GM23248 (cell line): ENCODE data around the gene FRAT1. TPM values are rescaled to one million over a fixed set of nuclear protein-coding genes. Genes with fewer than 3 reads are reported as not detected.

ENCODE experiments used
- DNase-seq: peaks from one replicate; pipeline ENCODE4 v3.0.0-alpha.2; 2015
- H2AFZ ChIP-seq: fragments of 200-600 bp; sonication (generic); 2 replicates; pipeline ENCODE4 v1.6.1; 2016; ENCODE audit warnings: antibody characterized with exemption
- H3F3A ChIP-seq: fragments of 200-600 bp; sonication (generic); 2 replicates; pipeline ENCODE4 v1.6.1; 2016; ENCODE audit warnings: mild to moderate bottlenecking, antibody characterized with exemption, mixed run types; ENCODE audit not compliant: insufficient read depth
- H3K27ac ChIP-seq: fragments of 200-600 bp; sonication (generic); 2 replicates; pipeline ENCODE4 v1.5.1; 2016; ENCODE audit warnings: mild to moderate bottlenecking
- H3K27me3 ChIP-seq: fragments of 200-600 bp; sonication (generic); replicated peaks from 2 replicates; pipeline ENCODE4 v1.6.1; 2016; ENCODE audit warnings: mild to moderate bottlenecking; ENCODE audit not compliant: insufficient read depth
- H3K36me3 ChIP-seq: fragments of 200-600 bp; sonication (generic); 2 replicates; pipeline ENCODE4 v1.6.1; 2016; ENCODE audit warnings: low read depth, mild to moderate bottlenecking
- H3K4me1 ChIP-seq: fragments of 200-600 bp; sonication (generic); 2 replicates; pipeline ENCODE4 v1.6.1; 2016; ENCODE audit warnings: mild to moderate bottlenecking; ENCODE audit not compliant: insufficient read depth
- H3K4me2 ChIP-seq: fragments of 200-600 bp; sonication (generic); one replicate; pipeline ENCODE4 v1.6.1; 2016; ENCODE audit warnings: mild to moderate bottlenecking; ENCODE audit not compliant: unreplicated experiment
- H3K4me3 ChIP-seq: fragments of 200-600 bp; sonication (generic); 2 replicates; pipeline ENCODE4 v1.5.1; 2016; ENCODE audit warnings: mild to moderate bottlenecking
- H3K79me2 ChIP-seq: fragments of 200-600 bp; sonication (generic); 2 replicates; pipeline ENCODE4 v1.6.1; 2016; ENCODE audit warnings: mild to moderate bottlenecking; ENCODE audit not compliant: insufficient read depth
- H3K9ac ChIP-seq: fragments of 200-600 bp; sonication (generic); 2 replicates; pipeline ENCODE4 v1.6.1; 2016; ENCODE audit warnings: mild to moderate bottlenecking
- H3K9me2 ChIP-seq: fragments of 200-600 bp; sonication (generic); 2 replicates; pipeline ENCODE4 v1.6.1; 2016; ENCODE audit warnings: mixed run types, mild to moderate bottlenecking, moderate library complexity; ENCODE audit not compliant: insufficient read depth
- H3K9me3 ChIP-seq: fragments of 200-600 bp; sonication (generic); one replicate; pipeline ENCODE4 v1.6.1; 2017; ENCODE audit warnings: low read depth
- H4K20me1 ChIP-seq: fragments of 200-600 bp; sonication (generic); 2 replicates; pipeline ENCODE4 v1.6.0; 2016; ENCODE audit not compliant: insufficient read depth
- EZH2 ChIP-seq: fragments of 200-600 bp; sonication (generic); IDR thresholded peaks from 2 replicates; pipeline ENCODE4 v1.6.1; 2018; ENCODE audit warnings: antibody characterized with exemption, mild to moderate bottlenecking; ENCODE audit not compliant: insufficient read depth, poor library complexity, severe bottlenecking
- EZH2phosphoT487 ChIP-seq: fragments of 200-600 bp; sonication (generic); IDR thresholded peaks from 2 replicates; pipeline ENCODE4 v1.6.1; 2018; ENCODE audit warnings: antibody characterized with exemption, moderate library complexity, mild to moderate bottlenecking, low read depth; ENCODE audit not compliant: insufficient read depth
- WGBS, 2 experiments: methylation state at CpG; one replicate each; pipeline ENCODE4 v1.1.6; 2015 to 2017; ENCODE audit warnings: low lambda C conversion rate in 2 of 2, low coverage in 1 of 2; ENCODE audit errors: missing lambda C conversion rate in 2 of 2; 5-methylcytosine and 5-hydroxymethylcytosine counted together
- in situ Hi-C: fragments of 300-500 bp; cut with MboI; formaldehyde crosslinking; loops from 2 replicates; pipeline ENCODE4 v1.15.0; 2020
- polyA plus RNA-seq: library from polyadenylated mRNA; unstranded; fragments of >200 nt; fragmentation: Nextera tagmentation; extraction: Ambion mirVana; gene quantifications from 2 replicates; pipeline ENCODE4 v1.2.1, GENCODE V29; 2016
- total RNA-seq: library from RNA; depleted of rRNA; stranded (reverse); fragments of >200 nt; shearing (Covaris generic); gene quantifications from 2 replicates; pipeline ENCODE4 v1.2.3, GENCODE V29; 2014

The FRAT1 gene
- total and polyA plus RNA-seq, 2 experiments from 2014 or later = 0.44 to 1.8 TPM

DNA sequence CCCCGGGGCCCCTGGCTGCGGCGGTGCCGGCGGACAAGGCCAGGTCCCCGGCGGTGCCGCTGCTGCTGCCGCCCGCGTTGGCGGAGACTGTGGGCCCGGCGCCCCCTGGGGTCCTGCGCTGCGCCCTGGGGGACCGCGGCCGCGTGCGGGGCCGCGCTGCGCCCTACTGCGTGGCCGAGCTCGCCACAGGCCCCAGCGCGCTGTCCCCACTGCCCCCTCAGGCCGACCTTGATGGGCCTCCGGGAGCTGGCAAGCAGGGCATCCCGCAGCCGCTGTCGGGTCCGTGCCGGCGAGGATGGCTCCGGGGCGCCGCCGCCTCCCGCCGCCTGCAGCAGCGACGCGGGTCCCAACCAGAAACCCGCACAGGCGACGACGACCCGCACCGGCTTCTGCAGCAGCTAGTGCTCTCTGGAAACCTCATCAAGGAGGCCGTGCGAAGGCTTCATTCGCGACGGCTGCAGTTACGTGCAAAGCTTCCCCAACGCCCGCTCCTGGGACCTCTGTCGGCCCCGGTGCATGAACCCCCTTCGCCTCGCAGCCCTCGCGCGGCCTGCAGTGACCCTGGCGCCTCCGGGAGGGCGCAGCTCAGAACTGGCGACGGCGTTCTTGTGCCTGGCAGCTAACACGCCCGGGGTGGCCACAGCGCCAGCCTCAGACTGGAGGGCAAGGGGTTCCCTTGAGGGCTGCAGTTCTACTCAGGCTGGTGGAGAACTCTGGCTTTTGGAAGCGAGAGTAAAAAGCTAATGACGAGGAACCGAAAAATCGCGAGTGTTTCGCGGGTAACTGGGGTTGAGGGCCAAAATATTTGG, 804 bp downstream of the FRAT1 start:
- H3K27ac ChIP-seq = peak overlapping the region; percentile 97
- no peak for TF ChIP-seq EZH2phosphoT487
- TF ChIP-seq EZH2 = no peak
- DNase-seq = peak; percentile 68
- in situ Hi-C loops = no loop called here
- peaks cover 9% of the 10 kb centered on the region; the same call in 1 of the 2 replicates for H3K4me1 ChIP-seq
- no peaks in the 10 kb centered on the region for H3K36me3 ChIP-seq
- no peaks in the 10 kb centered on the region for H3K9me2 ChIP-seq
- no peaks in the 10 kb centered on the region for H3K79me2 ChIP-seq
- no peaks in the 10 kb centered on the region for H3K27me3 ChIP-seq
- peak overlapping the region; percentile 98 for H3K4me2 ChIP-seq
- H3K4me3 ChIP-seq = peak overlapping the region; percentile 98
- peak overlapping the region; percentile 94 for H2AFZ ChIP-seq
- peak overlapping the region; percentile 99 for H3K9ac ChIP-seq
- WGBS, 2 experiments = 1% methylated on average over 65 to 72 of the region's 83 CpGs
- H4K20me1 ChIP-seq = no peaks in the 10 kb centered on the region
- H3F3A ChIP-seq = peaks cover 7% of the 10 kb centered on the region; the same call in 1 of the 2 replicates
- no peaks in the 10 kb centered on the region for H3K9me3 ChIP-seq

DNA sequence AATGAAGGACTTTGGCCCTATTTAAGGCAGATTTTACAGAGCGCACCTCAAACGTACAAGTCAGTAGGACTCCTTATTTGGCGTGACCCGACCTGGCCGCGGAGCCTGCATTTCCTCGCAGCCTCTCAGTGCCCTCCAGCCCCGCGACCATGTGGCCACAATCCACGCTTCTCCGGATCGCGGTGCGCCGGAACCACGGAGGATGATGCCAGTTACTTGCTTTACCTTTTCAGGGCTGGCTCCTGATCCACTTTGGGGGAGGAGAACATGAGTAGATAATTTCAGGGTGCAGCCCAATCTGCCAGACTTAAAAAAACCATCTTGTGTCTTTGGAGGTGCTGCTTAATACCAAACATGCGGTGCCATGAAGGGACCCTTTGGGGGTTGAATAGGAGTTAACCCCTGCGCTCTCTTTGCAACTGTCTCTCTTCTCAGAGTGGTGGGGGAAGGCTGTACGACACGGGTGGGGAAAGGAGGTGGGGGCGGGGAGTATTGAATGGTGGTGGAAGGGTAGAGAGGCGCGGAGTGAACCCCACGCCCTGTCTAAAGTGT, 1.5 kb downstream of the FRAT1 start:
- DNase-seq = no peak
- in situ Hi-C loops = no loop called here
- H3K9ac ChIP-seq = peak overlapping the region; percentile 99
- peak overlapping the region; percentile 98 for H3K4me3 ChIP-seq
- H3K4me1 ChIP-seq = peaks cover 9% of the 10 kb centered on the region; the same call in 1 of the 2 replicates
- 27 to 30% methylated on average over 23 to 24 of the region's 24 CpGs for WGBS, 2 experiments
- H3K79me2 ChIP-seq = no peaks in the 10 kb centered on the region
- H3F3A ChIP-seq = peaks cover 5% of the 10 kb centered on the region; the same call in 1 of the 2 replicates
- no peaks in the 10 kb centered on the region for H3K27me3 ChIP-seq
- H3K27ac ChIP-seq = no peak overlapping the region
- TF ChIP-seq EZH2phosphoT487 = no peak
- no peak for TF ChIP-seq EZH2
- H3K4me2 ChIP-seq = peak overlapping the region; percentile 76
- peak overlapping the region; percentile 74 for H2AFZ ChIP-seq
- no peaks in the 10 kb centered on the region for H4K20me1 ChIP-seq
- no peaks in the 10 kb centered on the region for H3K9me2 ChIP-seq
- H3K9me3 ChIP-seq = no peaks in the 10 kb centered on the region
- no peaks in the 10 kb centered on the region for H3K36me3 ChIP-seq

DNA sequence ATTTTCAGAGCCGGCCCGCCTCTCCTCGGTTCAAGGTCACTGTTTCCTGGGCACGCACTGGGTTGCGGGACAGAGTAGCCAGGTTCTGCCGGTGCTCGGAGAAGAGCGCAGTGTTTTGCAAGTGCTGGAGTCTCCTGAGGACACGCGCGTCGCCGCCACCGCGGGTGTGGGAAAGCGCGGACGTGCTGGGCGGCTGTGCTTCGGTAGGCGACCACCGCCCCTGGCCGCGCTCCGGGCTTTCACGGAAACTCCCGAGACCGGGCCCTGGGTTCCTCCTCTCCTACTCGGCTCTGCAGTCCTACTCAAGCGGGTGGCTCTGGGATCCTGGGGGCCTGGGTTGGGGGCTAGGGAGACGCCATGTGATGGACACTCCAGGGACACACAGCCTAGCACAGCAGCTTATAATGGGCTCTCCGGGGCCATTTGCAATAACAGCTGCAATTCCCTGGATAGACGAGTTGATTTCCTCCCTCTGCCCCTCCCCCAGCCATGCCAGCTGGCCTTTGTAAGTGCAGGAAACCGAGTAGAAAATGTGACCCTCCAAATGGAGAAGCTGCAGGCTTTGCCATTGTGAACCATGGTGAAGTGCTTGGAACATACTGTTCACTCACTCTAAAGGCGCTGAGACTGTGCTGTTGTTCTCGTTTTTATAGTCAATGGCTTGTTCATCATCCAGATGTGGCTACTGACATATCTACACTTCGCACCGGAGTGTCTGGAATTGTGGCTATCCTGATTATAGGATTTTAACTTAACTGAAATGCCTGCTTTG, 2.1 kb downstream of the FRAT1 start:
- no peak overlapping the region for H3K4me3 ChIP-seq
- peaks cover 9% of the 10 kb centered on the region; the same call in 1 of the 2 replicates for H3K4me1 ChIP-seq
- no peak overlapping the region for H3K27ac ChIP-seq
- H3K9me2 ChIP-seq = no peaks in the 10 kb centered on the region
- 54 to 61% methylated on average over 35 to 37 of the region's 38 CpGs for WGBS, 2 experiments
- no peaks in the 10 kb centered on the region for H3K27me3 ChIP-seq
- no peak for DNase-seq
- H3K36me3 ChIP-seq = no peaks in the 10 kb centered on the region
- no peak overlapping the region; the same call in 1 of the 2 replicates for H2AFZ ChIP-seq
- TF ChIP-seq EZH2 (no peak), EZH2phosphoT487 (no peak)
- no peak overlapping the region for H3K9ac ChIP-seq
- no peaks in the 10 kb centered on the region for H4K20me1 ChIP-seq
- H3F3A ChIP-seq = no peaks in the 10 kb centered on the region
- no peaks in the 10 kb centered on the region for H3K79me2 ChIP-seq
- H3K9me3 ChIP-seq = no peaks in the 10 kb centered on the region
- no peak overlapping the region for H3K4me2 ChIP-seq
- in situ Hi-C loops = no loop called here

DNA sequence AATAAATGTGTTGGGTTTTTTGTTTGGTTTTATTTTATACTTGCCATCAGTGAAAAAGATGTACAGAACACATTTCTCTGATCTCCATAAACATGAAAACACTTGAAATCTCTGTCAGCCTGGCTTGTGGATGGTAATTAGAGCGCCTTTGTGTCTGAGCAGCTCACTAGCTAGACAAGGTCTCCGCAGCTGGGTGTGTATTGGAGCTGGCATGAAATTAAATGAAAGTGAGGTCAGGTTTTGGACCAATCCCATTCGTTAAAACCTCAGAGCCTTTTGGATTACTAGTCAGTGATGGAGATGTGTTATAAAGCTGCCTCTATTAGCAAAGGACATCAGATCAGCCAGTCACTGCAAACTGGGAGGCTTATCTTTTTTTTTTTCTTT, 2.7 kb downstream of the FRAT1 start:
- Histone ChIP-seq H3K4me1 (peaks cover 9% of the 10 kb centered on the region; the same call in 1 of the 2 replicates), H3K9ac (no peak overlapping the region), H3K4me3 (no peak overlapping the region), H3K9me2 (no peaks in the 10 kb centered on the region), H3K36me3 (no peaks in the 10 kb centered on the region), H3K79me2 (no peaks in the 10 kb centered on the region), H4K20me1 (no peaks in the 10 kb centered on the region), H2AFZ (no peak overlapping the region), H3K4me2 (no peak overlapping the region), H3K27ac (no peak overlapping the region), H3F3A (no peaks in the 10 kb centered on the region), H3K27me3 (no peaks in the 10 kb centered on the region), H3K9me3 (no peaks in the 10 kb centered on the region)
- TF ChIP-seq EZH2phosphoT487 (no peak), EZH2 (no peak)
- DNase-seq = no peak
- WGBS, 2 experiments = 73 to 82% methylated on average over 3 of the region's 3 CpGs
- in situ Hi-C loops = no loop called here
